ENCODE results near the gene PTPRM.

The PTPRM gene

DNA sequence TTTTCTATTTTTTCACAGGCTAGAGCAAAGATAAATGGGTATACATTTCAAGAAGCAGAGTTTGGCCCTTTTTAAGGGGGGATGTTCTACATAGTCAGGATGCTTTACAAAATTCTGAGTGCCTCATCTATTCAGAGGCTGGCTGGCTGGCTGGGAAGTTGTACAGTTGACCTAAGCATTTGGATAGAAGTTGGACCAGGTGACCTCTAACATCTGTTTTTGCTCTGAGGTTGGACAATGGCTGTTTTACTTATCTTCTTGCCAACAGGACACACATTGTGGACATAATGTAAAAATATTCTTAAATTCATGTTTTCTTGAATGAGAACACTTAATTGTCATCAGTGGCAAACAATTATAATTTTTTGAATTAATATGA, 205.4 kb downstream of the PTPRM start:
- no peaks in the 10 kb centered on the region for H3K27me3 ChIP-seq (ENCODE audit: control insufficient read depth, low read length)
- TF ChIP-seq, protein P1, sequence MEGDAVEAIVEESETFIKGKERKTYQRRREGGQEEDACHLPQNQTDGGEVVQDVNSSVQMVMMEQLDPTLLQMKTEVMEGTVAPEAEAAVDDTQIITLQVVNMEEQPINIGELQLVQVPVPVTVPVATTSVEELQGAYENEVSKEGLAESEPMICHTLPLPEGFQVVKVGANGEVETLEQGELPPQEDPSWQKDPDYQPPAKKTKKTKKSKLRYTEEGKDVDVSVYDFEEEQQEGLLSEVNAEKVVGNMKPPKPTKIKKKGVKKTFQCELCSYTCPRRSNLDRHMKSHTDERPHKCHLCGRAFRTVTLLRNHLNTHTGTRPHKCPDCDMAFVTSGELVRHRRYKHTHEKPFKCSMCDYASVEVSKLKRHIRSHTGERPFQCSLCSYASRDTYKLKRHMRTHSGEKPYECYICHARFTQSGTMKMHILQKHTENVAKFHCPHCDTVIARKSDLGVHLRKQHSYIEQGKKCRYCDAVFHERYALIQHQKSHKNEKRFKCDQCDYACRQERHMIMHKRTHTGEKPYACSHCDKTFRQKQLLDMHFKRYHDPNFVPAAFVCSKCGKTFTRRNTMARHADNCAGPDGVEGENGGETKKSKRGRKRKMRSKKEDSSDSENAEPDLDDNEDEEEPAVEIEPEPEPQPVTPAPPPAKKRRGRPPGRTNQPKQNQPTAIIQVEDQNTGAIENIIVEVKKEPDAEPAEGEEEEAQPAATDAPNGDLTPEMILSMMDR (IDR thresholded peaks at IDR 0.05; ENCODE audit: low read depth, low read length, poor library complexity, severe bottlenecking): no peak
- TF ChIP-seq EZH2phosphoT487 (IDR thresholded peaks at IDR 0.05; ENCODE audit: borderline replicate concordance, low read length): no peak
- no peak overlapping the region for H3K27ac ChIP-seq (ENCODE audit: low read depth, low read length)
- no peak overlapping the region for H3K4me2 ChIP-seq (ENCODE audit: low read length)
- no peaks in the 10 kb centered on the region for H4K20me1 ChIP-seq (ENCODE audit: control insufficient read depth, insufficient read depth, low read depth, low read length)
- H3K9me3 ChIP-seq (ENCODE audit: control insufficient read depth, insufficient read depth, low read length): no peaks in the 10 kb centered on the region
- H3K9me2 ChIP-seq (replicated peaks; ENCODE audit: control insufficient read depth, low read length): no peaks in the 10 kb centered on the region
- no peaks in the 10 kb centered on the region for H3F3A ChIP-seq (ENCODE audit: control insufficient read depth, insufficient read depth)
- no peaks in the 10 kb centered on the region for H3K79me2 ChIP-seq (ENCODE audit: control insufficient read depth, low read length)
- no peak overlapping the region for H3K4me3 ChIP-seq (ENCODE audit: low read length)
- H3K4me1 ChIP-seq (ENCODE audit: control insufficient read depth, low read length): no peaks in the 10 kb centered on the region
- no peaks in the 10 kb centered on the region for H3K36me3 ChIP-seq (ENCODE audit: control insufficient read depth, low read length)

DNA sequence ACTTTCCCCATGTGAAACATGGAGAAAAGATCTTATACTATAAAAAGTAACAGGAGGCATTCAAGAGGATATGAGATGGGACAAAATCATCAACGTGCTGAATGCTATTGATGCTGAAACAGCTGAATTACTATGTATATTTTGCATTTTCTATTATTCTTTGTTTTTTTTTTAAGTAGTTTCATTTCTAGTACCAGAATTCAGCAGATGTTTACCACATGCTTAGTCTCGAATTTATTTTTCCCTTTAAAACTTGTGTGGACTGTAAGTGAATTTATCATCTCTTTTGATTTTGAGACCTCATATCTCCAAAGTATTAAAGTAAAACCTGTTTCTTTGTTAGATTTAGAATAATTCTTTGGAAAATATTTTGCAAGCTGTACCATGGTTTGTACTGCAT, 205.8 kb downstream of the PTPRM start:
- no peaks in the 10 kb centered on the region for H3K79me2 ChIP-seq (ENCODE audit: control insufficient read depth, low read length)
- H3K27ac ChIP-seq (ENCODE audit: low read depth, low read length): no peak overlapping the region

DNA sequence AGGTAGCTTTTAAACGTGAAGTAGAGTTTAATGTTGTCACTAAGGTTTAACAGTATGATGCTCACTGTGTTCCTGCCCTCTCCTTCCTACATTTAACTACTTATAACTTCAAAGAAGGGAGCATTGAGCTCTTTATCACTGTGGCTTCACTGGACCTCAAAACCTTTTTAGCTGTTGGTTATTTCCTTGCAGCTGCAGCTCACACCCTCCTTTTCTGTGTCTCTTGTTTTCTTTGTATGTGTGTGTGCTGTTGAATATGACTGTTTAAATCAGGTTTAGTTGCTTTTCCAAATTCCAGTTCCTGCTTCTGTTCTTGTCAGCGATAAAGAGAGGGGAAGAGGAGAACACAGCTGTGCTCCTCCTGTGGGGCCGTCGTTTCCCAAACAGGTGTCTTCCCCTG, 208.0 kb downstream of the PTPRM start:
- Histone ChIP-seq H3K9me3 (ENCODE audit: control insufficient read depth, insufficient read depth, low read length) (no peaks in the 10 kb centered on the region), H3K36me3 (ENCODE audit: control insufficient read depth, low read length) (no peaks in the 10 kb centered on the region), H3K9me2 (replicated peaks; ENCODE audit: control insufficient read depth, low read length) (no peaks in the 10 kb centered on the region), H3K27me3 (ENCODE audit: control insufficient read depth, low read length) (no peaks in the 10 kb centered on the region), H4K20me1 (ENCODE audit: control insufficient read depth, insufficient read depth, low read depth, low read length) (no peaks in the 10 kb centered on the region), H3K4me3 (ENCODE audit: low read length) (no peak overlapping the region), H3K79me2 (ENCODE audit: control insufficient read depth, low read length) (no peaks in the 10 kb centered on the region), H3F3A (ENCODE audit: control insufficient read depth, insufficient read depth) (no peaks in the 10 kb centered on the region), H3K27ac (ENCODE audit: low read depth, low read length) (no peak overlapping the region), H3K4me2 (ENCODE audit: low read length) (no peak overlapping the region), H3K4me1 (ENCODE audit: control insufficient read depth, low read length) (no peaks in the 10 kb centered on the region)
- TF ChIP-seq, protein P1 (IDR thresholded peaks at IDR 0.05; ENCODE audit: low read depth, low read length, poor library complexity, severe bottlenecking): no peak
- TF ChIP-seq EZH2phosphoT487 (IDR thresholded peaks at IDR 0.05; ENCODE audit: borderline replicate concordance, low read length): no peak

More for the DNA sequence above, 205.8 kb downstream of the PTPRM start:
- H3K9me3 ChIP-seq (ENCODE audit: control insufficient read depth, insufficient read depth, low read length): no peaks in the 10 kb centered on the region
- no peaks in the 10 kb centered on the region for H3K36me3 ChIP-seq (ENCODE audit: control insufficient read depth, low read length)
- H3K4me2 ChIP-seq (ENCODE audit: low read length): no peak overlapping the region
- H3K27me3 ChIP-seq (ENCODE audit: control insufficient read depth, low read length): no peaks in the 10 kb centered on the region
- H3K9me2 ChIP-seq (replicated peaks; ENCODE audit: control insufficient read depth, low read length): no peaks in the 10 kb centered on the region
- no peaks in the 10 kb centered on the region for H3K4me1 ChIP-seq (ENCODE audit: control insufficient read depth, low read length)
- TF ChIP-seq EZH2phosphoT487 (IDR thresholded peaks at IDR 0.05; ENCODE audit: borderline replicate concordance, low read length): no peak
- TF ChIP-seq, protein P1 (IDR thresholded peaks at IDR 0.05; ENCODE audit: low read depth, low read length, poor library complexity, severe bottlenecking): no peak
- H3F3A ChIP-seq (ENCODE audit: control insufficient read depth, insufficient read depth): no peaks in the 10 kb centered on the region
- H3K4me3 ChIP-seq (ENCODE audit: low read length): no peak overlapping the region
- H4K20me1 ChIP-seq (ENCODE audit: control insufficient read depth, insufficient read depth, low read depth, low read length): no peaks in the 10 kb centered on the region

DNA sequence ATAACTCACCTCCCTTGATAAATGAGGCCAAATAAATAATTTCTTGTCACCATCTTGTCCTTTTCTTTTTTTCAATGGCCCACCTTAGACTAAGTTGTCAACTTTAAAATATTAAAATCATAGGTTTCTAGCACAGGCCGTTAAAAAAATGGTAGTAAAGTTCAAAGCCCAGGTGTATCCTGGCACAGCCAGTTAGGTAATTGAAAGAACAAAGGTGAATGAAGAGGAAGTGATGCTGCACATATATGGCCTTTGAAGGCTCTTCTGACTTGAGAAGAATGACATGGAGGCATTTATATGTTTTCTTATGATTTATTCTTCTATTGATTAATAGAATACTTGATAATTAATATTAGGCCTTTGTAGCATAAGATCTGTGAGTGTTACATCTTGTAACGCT, 208.7 kb downstream of the PTPRM start:
- Histone ChIP-seq H3K36me3 (ENCODE audit: control insufficient read depth, low read length) (no peaks in the 10 kb centered on the region), H3K79me2 (ENCODE audit: control insufficient read depth, low read length) (no peaks in the 10 kb centered on the region), H3K4me1 (ENCODE audit: control insufficient read depth, low read length) (no peaks in the 10 kb centered on the region), H3K4me3 (ENCODE audit: low read length) (no peak overlapping the region), H3K9me3 (ENCODE audit: control insufficient read depth, insufficient read depth, low read length) (no peaks in the 10 kb centered on the region), H4K20me1 (ENCODE audit: control insufficient read depth, insufficient read depth, low read depth, low read length) (no peaks in the 10 kb centered on the region), H3K27me3 (ENCODE audit: control insufficient read depth, low read length) (no peaks in the 10 kb centered on the region), H3K4me2 (ENCODE audit: low read length) (no peak overlapping the region), H3F3A (ENCODE audit: control insufficient read depth, insufficient read depth) (no peaks in the 10 kb centered on the region), H3K27ac (ENCODE audit: low read depth, low read length) (no peak overlapping the region), H3K9me2 (replicated peaks; ENCODE audit: control insufficient read depth, low read length) (no peaks in the 10 kb centered on the region)
- no peak for TF ChIP-seq EZH2phosphoT487 (IDR thresholded peaks at IDR 0.05; ENCODE audit: borderline replicate concordance, low read length)
- TF ChIP-seq, protein P1 (IDR thresholded peaks at IDR 0.05; ENCODE audit: low read depth, low read length, poor library complexity, severe bottlenecking): no peak
